HepG2 (cell line): ENCODE measurements around the gene GATAD2B. TPM values are rescaled to one million over a fixed set of nuclear protein-coding genes. Genes with fewer than 3 reads are reported as not detected.

ENCODE experiments used
- EP300 ChIP-seq, 3 experiments: sonication (generic) in 1 of 3; formaldehyde crosslinking in 1 of 3; IDR thresholded peaks; 2 replicates each; pipeline versions ENCODE4 v1.5.1 to v1.6.1; 2011 to 2020; ENCODE audit warnings: low read depth in 2 of 3, low read length in 2 of 3, borderline replicate concordance in 1 of 3, improper control_type of control experiment in 1 of 3, mild to moderate bottlenecking in 1 of 3, missing genetic modification reagents in 1 of 3, moderate library complexity in 1 of 3
- HHEX ChIP-seq: IDR thresholded peaks from 2 replicates; pipeline ENCODE4 v1.6.1; 2016; ENCODE audit warnings: control low read depth
- NFIC ChIP-seq: IDR thresholded peaks from 2 replicates; pipeline ENCODE4 v1.6.1; 2012; ENCODE audit warnings: mild to moderate bottlenecking, low read length, inconsistent platforms
- POGK ChIP-seq: sonication (generic); formaldehyde crosslinking; conservative IDR thresholded peaks from 2 replicates; pipeline ENCODE4 v1.8.0; 2022; ENCODE audit warnings: mild to moderate bottlenecking, moderate library complexity, missing genetic modification reagents
- POGZ ChIP-seq: sonication (generic); formaldehyde crosslinking; IDR thresholded peaks from 2 replicates; pipeline ENCODE4 v1.4.0; 2020; ENCODE audit warnings: mild to moderate bottlenecking, missing genetic modification reagents
- POLR2A ChIP-seq, 2 experiments: IDR thresholded peaks; 2 replicates each; pipeline ENCODE4 v1.6.1; 2011; ENCODE audit warnings: low read depth in 2 of 2, low read length in 2 of 2, mild to moderate bottlenecking in 1 of 2, moderate library complexity in 1 of 2; ENCODE audit not compliant: insufficient read depth in 1 of 2
- SNRNP70 ChIP-seq: fragments of 200-400 bp; formaldehyde crosslinking; IDR thresholded peaks from 2 replicates; pipeline ENCODE4 v1.6.1; 2017; ENCODE audit warnings: mild to moderate bottlenecking, low read depth, low read length, moderate library complexity
- SP5 ChIP-seq: IDR thresholded peaks from 2 replicates; pipeline ENCODE4 v1.6.1; 2016; ENCODE audit warnings: low read depth, borderline replicate concordance
- STAT5B ChIP-seq: sonication (generic); formaldehyde crosslinking; IDR thresholded peaks from 2 replicates; pipeline ENCODE4 v1.4.0; 2020; ENCODE audit warnings: missing genetic modification reagents
- TFE3 ChIP-seq: IDR thresholded peaks from 2 replicates; pipeline ENCODE4 v1.6.1; 2016
- ZNF317 ChIP-seq: sonication (generic); formaldehyde crosslinking; IDR thresholded peaks from 2 replicates; pipeline ENCODE4 v1.5.0; 2020; ENCODE audit warnings: mild to moderate bottlenecking, missing genetic modification reagents
- ZNF512B ChIP-seq: sonication (generic); formaldehyde crosslinking; IDR thresholded peaks from 2 replicates; pipeline ENCODE4 v1.5.1; 2020; ENCODE audit warnings: missing genetic modification reagents, mild to moderate bottlenecking, borderline replicate concordance
- ZNF546 ChIP-seq: sonication (generic); formaldehyde crosslinking; conservative IDR thresholded peaks from 2 replicates; pipeline ENCODE4 v1.8.1; 2023; ENCODE audit warnings: mild to moderate bottlenecking, missing genetic modification reagents
- ZNF572 ChIP-seq: sonication (generic); formaldehyde crosslinking; IDR thresholded peaks from 2 replicates; pipeline ENCODE4 v1.5.1; 2020; ENCODE audit warnings: mild to moderate bottlenecking, missing genetic modification reagents
- ZNF574 ChIP-seq: sonication (generic); formaldehyde crosslinking; IDR thresholded peaks from 2 replicates; pipeline ENCODE4 v1.4.0; 2020; ENCODE audit warnings: missing genetic modification reagents
- ZNF614 ChIP-seq: IDR thresholded peaks from 2 replicates; pipeline ENCODE4 v1.6.1; 2018; ENCODE audit warnings: missing biosample characterization, missing genetic modification reagents, inconsistent platforms, borderline replicate concordance
- ZNF75D ChIP-seq: sonication (generic); formaldehyde crosslinking; IDR thresholded peaks from 2 replicates; pipeline ENCODE4 v1.8.1; 2023; ENCODE audit warnings: missing genetic modification reagents, mild to moderate bottlenecking, borderline replicate concordance
- ZNF782 ChIP-seq: sonication (generic); formaldehyde crosslinking; IDR thresholded peaks from 2 replicates; pipeline ENCODE4 v1.4.0; 2020; ENCODE audit warnings: missing genetic modification reagents, mild to moderate bottlenecking, borderline replicate concordance
- polyA plus RNA-seq, 8 experiments: library from polyadenylated mRNA; depleted of rRNA in 3 of 8; stranded (reverse) in 7 of 8; unstranded in 1 of 8; fragments of >200 nt; fragmentation: Illumina TruSeq in 4 of 8; extraction: Trizol in 4 of 8; gene quantifications; 2 replicates each; pipeline versions ENCODE4 v1.2.1 to v1.2.3, GENCODE V29; 2011 to 2016; ENCODE audit warnings: low read depth in 4 of 8, missing spikeins in 1 of 8, mixed read lengths in 1 of 8; ENCODE audit not compliant: insufficient read depth in 1 of 8
- total RNA-seq, 5 experiments: library from RNA; depleted of rRNA; stranded (reverse); fragments of >200 nt; fragmentation: Illumina TruSeq; extraction: Trizol; gene quantifications; 2 replicates each; pipeline ENCODE4 v1.2.3, GENCODE V29; 2016; ENCODE audit warnings: low read depth in 1 of 5

Gene GATAD2B
- total and polyA plus RNA-seq, 2 of the 13 experiments (the other 11 are each of a cell fraction or from before 2014, with no cell fraction given), result 3.2 to 5.2 TPM

GRCh38 chr1:153783233-153784190 lies 139.3 kb downstream of the GATAD2B start (continued):
- TF ChIP-seq ZNF546 (CRISPR knock-in tag), result peak; percentile 73
- no peak for TF ChIP-seq ZNF614 (CRISPR knock-in tag)
- TF ChIP-seq POGZ (CRISPR knock-in tag), result peak; percentile 65
- no peak; a peak in 1 of 4 replicates for TF ChIP-seq EP300 (IDR thresholded peaks at IDR 0.05; ENCODE audit: low read depth in 2 of 2, low read length in 2 of 2)
- no peak for TF ChIP-seq EP300 (CRISPR knock-in tag; IDR thresholded peaks at IDR 0.05; ENCODE audit: borderline replicate concordance)
- no peak for TF ChIP-seq NFIC
- TF ChIP-seq HHEX (CRISPR knock-in tag), result no peak
- peak; percentile 85 to 96 for TF ChIP-seq POLR2A (IDR thresholded peaks at IDR 0.05; ENCODE audit: insufficient read depth in 1 of 2, low read depth in 2 of 2, low read length in 2 of 2)
- TF ChIP-seq STAT5B (CRISPR knock-in tag), result no peak
- TF ChIP-seq SP5 (CRISPR knock-in tag), result peak; percentile 62
- no peak for TF ChIP-seq SNRNP70
- TF ChIP-seq ZNF572 (CRISPR knock-in tag), result no peak
- peak; percentile 59; the same call in 1 of the 2 replicates for TF ChIP-seq ZNF574 (CRISPR knock-in tag)
- TF ChIP-seq ZNF512B (CRISPR knock-in tag), result no peak
- 0 out of 2 replicates have a peak, but pooled peaks have one; percentile 24 for TF ChIP-seq TFE3
- peak; percentile 86 for TF ChIP-seq ZNF317 (CRISPR knock-in tag)
- peak; percentile 48; the same call in 1 of the 2 replicates for TF ChIP-seq POGK (CRISPR knock-in tag)
- TF ChIP-seq ZNF75D (CRISPR knock-in tag), result no peak
- no peak for TF ChIP-seq ZNF782 (CRISPR knock-in tag)
